ENCODE measurements around the gene FN1.

- TF ChIP-seq TEAD4 (IDR thresholded peaks at IDR 0.05), result no peak
- TF ChIP-seq MAX (IDR thresholded peaks at IDR 0.05), result no peak
- no peak for TF ChIP-seq CEBPB (IDR thresholded peaks at IDR 0.05)
- no peak for TF ChIP-seq RAD21 (IDR thresholded peaks at IDR 0.05; ENCODE audit: low read depth)
- no peak for TF ChIP-seq TAF1 (IDR thresholded peaks at IDR 0.05; ENCODE audit: low read depth)
- TF ChIP-seq YY1 (IDR thresholded peaks at IDR 0.05; ENCODE audit: low read depth), result no peak
- no peak for TF ChIP-seq TCF12 (IDR thresholded peaks at IDR 0.05; ENCODE audit: low read depth)
- no peak for TF ChIP-seq CREB1 (IDR thresholded peaks at IDR 0.05; ENCODE audit: low read depth)
- TF ChIP-seq USF1 (IDR thresholded peaks at IDR 0.05), result no peak
- TF ChIP-seq FOXM1 (IDR thresholded peaks at IDR 0.05; ENCODE audit: borderline replicate concordance, low read depth), result no peak
- TF ChIP-seq EP300 (IDR thresholded peaks at IDR 0.05; ENCODE audit: borderline replicate concordance), result no peak
- TF ChIP-seq EGR1 (IDR thresholded peaks at IDR 0.05), result no peak
- no peak for TF ChIP-seq REST (IDR thresholded peaks at IDR 0.05; ENCODE audit: low read depth)
- TF ChIP-seq ZBTB7A (IDR thresholded peaks at IDR 0.05; ENCODE audit: low read depth), result no peak
These were observed 66.6 kb downstream of the FN1 start for GRCh38 chr2:215369181-215369760.

Measured in Ishikawa (cell line).